HG03432 (cell line): ENCODE measurements around the gene MRGPRF.
"Not testable (repeated sequence)": the region's sequence is repeated elsewhere in the genome, so short reads cannot be mapped to it uniquely, and the experiment has no call there.

Experiments
- ATAC-seq: cut with Tn5 transposase; IDR thresholded peaks from one replicate; pipeline ENCODE4 v1.9.1; 2021; ENCODE audit warnings: mild to moderate bottlenecking, moderate library complexity; ENCODE audit not compliant: unreplicated experiment

Gene MRGPRF

GRCh38 chr11:68990995-68991780, 21.9 kb downstream of the MRGPRF start:
- ATAC-seq = no peak

GRCh38 chr11:68989936-68990606, 23.0 kb downstream of the MRGPRF start:
- no peak for ATAC-seq

GRCh38 chr11:68988491-68988890, 24.6 kb downstream of the MRGPRF start:
- ATAC-seq = no peak

GRCh38 chr11:68987211-68987610, 25.8 kb downstream of the MRGPRF start:
- ATAC-seq = no peak

- no peak for ATAC-seq
Measured at GRCh38 chr11:68983801-68984200, 29.2 kb downstream of the MRGPRF start.

GRCh38 chr11:68982134-68982533, 30.9 kb downstream of the MRGPRF start:
- ATAC-seq = no peak

- no peak for ATAC-seq
Measured at GRCh38 chr11:68980776-68981065, 32.3 kb downstream of the MRGPRF start, which contains the start of gene MRGPRD. Gene MRGPRD (minus strand): TSS chr11:68980986. CDS start chr11:68980986, 0 bp downstream.

- ATAC-seq = no peak
Measured at GRCh38 chr11:68979931-68980775, 32.9 kb downstream of the MRGPRF start.

- no peak for ATAC-seq
Measured at GRCh38 chr11:68978931-68979594, 34.0 kb downstream of the MRGPRF start.

GRCh38 chr11:68978626-68978930, 34.5 kb downstream of the MRGPRF start:
- no peak for ATAC-seq

GRCh38 chr11:68977781-68978625, 35.0 kb downstream of the MRGPRF start:
- no peak for ATAC-seq

GRCh38 chr11:68976563-68976962, 36.5 kb downstream of the MRGPRF start:
- no peak for ATAC-seq

GRCh38 chr11:68976095-68976494, 37.0 kb downstream of the MRGPRF start:
- ATAC-seq = no peak

- ATAC-seq = no peak
Measured at GRCh38 chr11:68974421-68975194, 38.4 kb downstream of the MRGPRF start.

GRCh38 chr11:68973706-68974105, 39.3 kb downstream of the MRGPRF start:
- not testable (repeated sequence) for ATAC-seq

GRCh38 chr11:68973219-68973618, 39.8 kb downstream of the MRGPRF start:
- no peak for ATAC-seq

- ATAC-seq = no peak
Measured at GRCh38 chr11:68970921-68971636, 42.0 kb downstream of the MRGPRF start.

GRCh38 chr11:68969386-68969785, 43.7 kb downstream of the MRGPRF start:
- no peak for ATAC-seq
